Amygdala (tissue), 56 donors: ENCODE results near the gene FCN3.

ENCODE experiments used
- DNase-seq, 56 donors: peaks; one replicate each; lab custom pipeline; 2025; lab: John Stamatoyannopoulos, UW

Gene FCN3

GRCh38 chr1:27361044-27361402, 13.6 kb downstream of the FCN3 start:
- no peak for DNase-seq

- DNase-seq, result peak in 3 of 56 donors; percentile 5 to 71 (median 51)
Observed at GRCh38 chr1:27360159-27361043, 14.2 kb downstream of the FCN3 start.

GRCh38 chr1:27359822-27360158, 14.8 kb downstream of the FCN3 start:
- no peak for DNase-seq

GRCh38 chr1:27358928-27359313, 15.7 kb downstream of the FCN3 start:
- no peak for DNase-seq

GRCh38 chr1:27358038-27358927, 16.3 kb downstream of the FCN3 start:
- DNase-seq, result no peak

GRCh38 chr1:27357281-27358037, 17.2 kb downstream of the FCN3 start:
- peak in 35 of 56 donors; percentile 4 to 71 (median 27) for DNase-seq

GRCh38 chr1:27356619-27357280, 17.9 kb downstream of the FCN3 start:
- no peak for DNase-seq

- no peak for DNase-seq
Observed at GRCh38 chr1:27356277-27356618, 18.4 kb downstream of the FCN3 start.

GRCh38 chr1:27355683-27356082, 18.9 kb downstream of the FCN3 start:
- no peak for DNase-seq

GRCh38 chr1:27353629-27354028, 21.0 kb downstream of the FCN3 start:
- DNase-seq, result no peak

GRCh38 chr1:27353166-27353565, 21.5 kb downstream of the FCN3 start:
- DNase-seq, result no peak

- DNase-seq, result no peak
Observed at GRCh38 chr1:27351541-27352107, 23.0 kb downstream of the FCN3 start.

GRCh38 chr1:27350663-27351540, 23.7 kb downstream of the FCN3 start:
- DNase-seq, result peak in 1 of 56 donors; percentile 3

GRCh38 chr1:27349784-27350662, 24.6 kb downstream of the FCN3 start:
- peak in 8 of 56 donors; percentile 18 to 38 (median 28) for DNase-seq

GRCh38 chr1:27348861-27349783, 25.5 kb downstream of the FCN3 start:
- no peak for DNase-seq

- DNase-seq, result no peak
Observed at GRCh38 chr1:27346991-27347624, 27.5 kb downstream of the FCN3 start.
